Activated T-helper 1 cell treated with anti-CD3 and anti-CD28 coated beads, Interleukin-12 subunit alpha, Interleukin-12 subunit beta, Interleukin-2, Interleukin-4 antibody, amounts not matched to agents 30 ng/mL and 10 ng/mL and 1 ng/mL, durations not matched to agents 14 hours and 24 hours and 36 hours (primary cell): ENCODE data around the gene GRIN2A. TPM values are rescaled to one million over a fixed set of nuclear protein-coding genes. Genes with fewer than 3 reads are reported as not detected.

Source experiments
- DNase-seq: peaks from one replicate; pipeline ENCODE4 v3.0.0; 2021; ENCODE audit warnings: low spot score
- H3K27ac Mint-ChIP-seq: one replicate; pipeline ENCODE4 v1.8.0; 2021; ENCODE audit warnings: mild to moderate bottlenecking, mixed read lengths
- H3K27me3 Mint-ChIP-seq: one replicate; pipeline ENCODE4 v1.8.0; 2022; ENCODE audit warnings: mild to moderate bottlenecking, moderate library complexity, mixed read lengths; ENCODE audit not compliant: insufficient read depth
- H3K36me3 Mint-ChIP-seq: one replicate; pipeline ENCODE4 v1.8.0; 2021; ENCODE audit warnings: low read depth, mixed read lengths
- H3K4me1 Mint-ChIP-seq: one replicate; pipeline ENCODE4 v1.8.0; 2021; ENCODE audit warnings: low read depth, mixed read lengths
- H3K4me3 Mint-ChIP-seq: one replicate; pipeline ENCODE4 v1.8.0; 2021; ENCODE audit warnings: mild to moderate bottlenecking, moderate library complexity, mixed read lengths
- H3K9me3 Mint-ChIP-seq: one replicate; pipeline ENCODE4 v1.8.0; 2021; ENCODE audit warnings: mixed read lengths
- intact Hi-C: fragments of 100-400 bp; cut with micrococcal nuclease; formaldehyde crosslinking; loops from one replicate; pipeline ENCODE4 v1.15.1; 2024
- total RNA-seq: library from RNA; stranded (reverse); gene quantifications from 2 replicates; pipeline ENCODE4 v1.2.3, GENCODE V29; 2022

Gene GRIN2A
- total RNA-seq, 1 donor from 2014 or later, result not detected

- Mint-ChIP-seq H3K27me3 (no peaks in the 10 kb centered on the region), H3K9me3 (peaks cover 10% of the 10 kb centered on the region), H3K27ac (no peak overlapping the region), H3K4me3 (no peak overlapping the region), H3K36me3 (no peaks in the 10 kb centered on the region), H3K4me1 (no peaks in the 10 kb centered on the region)
- intact Hi-C loops, result no loop called here
- no peak for DNase-seq
These were observed 24.0 kb upstream of the GRIN2A start for GRCh38 chr16:10206215-10206614.

DNA sequence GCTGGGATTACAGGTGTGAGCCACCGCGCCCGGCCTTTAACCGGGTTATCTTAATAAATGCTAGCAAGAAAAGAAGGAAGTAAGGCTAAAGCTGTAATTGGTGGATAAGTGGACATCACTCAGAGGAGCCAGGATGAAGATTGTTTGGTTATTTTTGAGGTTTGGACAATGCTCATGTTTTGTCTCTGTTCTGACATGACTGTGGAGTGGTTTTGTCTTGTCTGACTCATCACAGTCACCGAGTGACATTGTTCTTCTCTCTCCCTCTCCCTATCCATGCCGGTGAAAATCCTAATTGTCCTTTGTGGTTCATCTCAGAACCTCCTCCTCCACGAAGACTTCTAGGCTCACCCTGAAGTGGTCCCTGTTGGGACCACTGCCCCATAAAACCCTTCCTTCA is 23.5 kb upstream of the GRIN2A start:
- peaks cover 10% of the 10 kb centered on the region for H3K9me3 Mint-ChIP-seq
- H3K4me1 Mint-ChIP-seq, result no peaks in the 10 kb centered on the region
- DNase-seq, result no peak
- intact Hi-C loops, result no loop called here
- no peaks in the 10 kb centered on the region for H3K36me3 Mint-ChIP-seq
- H3K27me3 Mint-ChIP-seq, result no peaks in the 10 kb centered on the region
- no peak overlapping the region for H3K27ac Mint-ChIP-seq
- H3K4me3 Mint-ChIP-seq, result no peak overlapping the region

DNA sequence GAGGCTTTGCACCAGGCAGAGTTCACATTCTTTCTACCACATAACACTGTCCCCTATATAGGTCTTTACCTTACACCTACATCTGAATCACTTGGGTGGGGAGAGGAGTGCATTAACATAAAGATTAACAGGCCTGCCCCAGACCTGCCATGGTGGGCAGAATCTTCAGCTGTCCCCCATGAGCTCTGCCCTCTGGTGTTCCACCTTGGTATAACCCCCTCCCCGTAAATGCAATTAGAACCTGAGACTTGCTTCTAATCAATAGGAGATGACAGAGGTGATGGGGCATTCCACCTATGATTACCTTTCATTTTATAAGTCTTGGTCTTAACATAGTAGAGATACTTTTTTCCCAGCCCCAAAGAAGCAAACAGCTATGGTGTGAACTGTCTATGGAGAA is 20.4 kb upstream of the GRIN2A start:
- no peaks in the 10 kb centered on the region for H3K4me1 Mint-ChIP-seq
- H3K27ac Mint-ChIP-seq, result no peak overlapping the region
- H3K9me3 Mint-ChIP-seq, result peaks cover 10% of the 10 kb centered on the region
- intact Hi-C loops, result no loop called here
- no peaks in the 10 kb centered on the region for H3K36me3 Mint-ChIP-seq
- no peaks in the 10 kb centered on the region for H3K27me3 Mint-ChIP-seq
- no peak overlapping the region for H3K4me3 Mint-ChIP-seq
- no peak for DNase-seq

- Mint-ChIP-seq H3K9me3 (peaks cover 7% of the 10 kb centered on the region), H3K36me3 (no peaks in the 10 kb centered on the region), H3K4me3 (no peak overlapping the region), H3K27ac (no peak overlapping the region), H3K27me3 (peaks cover 2% of the 10 kb centered on the region), H3K4me1 (no peaks in the 10 kb centered on the region)
- intact Hi-C loops, result no loop called here
- no peak for DNase-seq
These were observed 18.7 kb upstream of the GRIN2A start for GRCh38 chr16:10200637-10201586.

GRCh38 chr16:10196999-10197398 is 14.8 kb upstream of the GRIN2A start:
- H3K27ac Mint-ChIP-seq, result no peak overlapping the region
- H3K9me3 Mint-ChIP-seq, result no peaks in the 10 kb centered on the region
- intact Hi-C loops, result no loop called here
- no peak overlapping the region for H3K4me3 Mint-ChIP-seq
- H3K36me3 Mint-ChIP-seq, result no peaks in the 10 kb centered on the region
- H3K4me1 Mint-ChIP-seq, result no peaks in the 10 kb centered on the region
- DNase-seq, result no peak
- peaks cover 4% of the 10 kb centered on the region for H3K27me3 Mint-ChIP-seq

- Mint-ChIP-seq H3K36me3 (no peaks in the 10 kb centered on the region), H3K4me3 (no peak overlapping the region), H3K4me1 (no peaks in the 10 kb centered on the region), H3K27me3 (peaks cover 7% of the 10 kb centered on the region), H3K27ac (no peak overlapping the region), H3K9me3 (no peaks in the 10 kb centered on the region)
- intact Hi-C loops, result no loop called here
- no peak for DNase-seq
These were observed 8.9 kb upstream of the GRIN2A start for GRCh38 chr16:10191096-10191495.

DNA sequence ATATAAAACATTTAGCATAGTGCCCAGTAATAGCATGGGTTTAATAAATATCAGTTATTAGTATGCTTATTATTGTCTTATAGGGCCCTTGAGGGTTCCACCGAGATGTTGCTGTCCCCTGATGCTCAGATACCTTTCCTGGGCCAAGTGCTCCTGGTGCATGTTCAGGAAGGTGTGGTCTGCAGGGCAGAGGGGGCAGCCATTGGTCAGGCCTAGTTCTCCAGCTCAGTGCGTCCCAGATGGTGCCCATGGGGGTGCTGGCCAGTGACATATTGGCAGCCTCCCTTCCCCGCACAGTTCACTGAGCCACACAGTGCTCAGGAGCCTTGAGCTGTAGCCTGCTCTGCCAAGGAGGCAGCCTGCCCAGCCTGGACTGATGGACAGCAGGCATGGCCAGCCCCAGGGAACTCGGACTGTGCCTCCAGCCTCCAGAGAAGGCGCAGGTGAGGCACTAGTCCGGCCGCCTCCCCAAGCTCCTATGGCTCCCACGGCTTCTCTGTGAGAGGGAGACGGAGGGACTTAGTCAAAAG is 7.7 kb upstream of the GRIN2A start:
- Mint-ChIP-seq H3K9me3 (no peaks in the 10 kb centered on the region), H3K36me3 (no peaks in the 10 kb centered on the region), H3K4me1 (no peaks in the 10 kb centered on the region), H3K27me3 (peaks cover 12% of the 10 kb centered on the region), H3K27ac (no peak overlapping the region), H3K4me3 (no peak overlapping the region)
- intact Hi-C loops, result no loop called here
- no peak for DNase-seq

DNA sequence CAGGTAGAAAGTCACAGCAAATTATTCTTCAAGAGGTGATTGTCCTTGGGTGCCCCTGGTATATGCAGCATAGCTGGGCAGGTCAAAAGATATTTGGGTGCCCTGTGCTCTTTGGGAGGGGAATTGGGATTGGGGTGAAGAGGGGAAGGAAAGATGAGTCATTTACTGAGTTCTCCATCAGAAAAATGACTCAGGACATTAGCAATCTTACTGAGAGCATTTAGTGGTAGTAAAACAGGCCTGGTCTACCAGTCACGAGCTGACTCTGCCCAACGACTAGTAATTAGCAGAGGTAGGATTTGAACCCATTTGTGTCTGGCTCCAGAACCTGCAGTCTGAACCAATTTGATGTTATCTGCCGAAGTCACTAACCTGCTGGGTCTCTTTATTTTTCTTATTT is 6.0 kb upstream of the GRIN2A start:
- Mint-ChIP-seq H3K36me3 (no peaks in the 10 kb centered on the region), H3K4me1 (no peaks in the 10 kb centered on the region), H3K27ac (no peak overlapping the region), H3K9me3 (no peaks in the 10 kb centered on the region), H3K4me3 (no peak overlapping the region), H3K27me3 (peaks cover 28% of the 10 kb centered on the region)
- intact Hi-C loops, result no loop called here
- no peak for DNase-seq

- Mint-ChIP-seq H3K27me3 (peaks cover 37% of the 10 kb centered on the region), H3K9me3 (no peaks in the 10 kb centered on the region), H3K4me3 (no peak overlapping the region), H3K27ac (no peak overlapping the region), H3K4me1 (no peaks in the 10 kb centered on the region), H3K36me3 (no peaks in the 10 kb centered on the region)
- intact Hi-C loops, result loop anchor here (2.0 kb wide), 1 partner anchor 1043 kb away; no protein-coding TSS in a partner anchor
- peak; percentile 19 for DNase-seq
These were observed 749 bp downstream of the GRIN2A start for GRCh38 chr16:10181196-10182162.

DNA sequence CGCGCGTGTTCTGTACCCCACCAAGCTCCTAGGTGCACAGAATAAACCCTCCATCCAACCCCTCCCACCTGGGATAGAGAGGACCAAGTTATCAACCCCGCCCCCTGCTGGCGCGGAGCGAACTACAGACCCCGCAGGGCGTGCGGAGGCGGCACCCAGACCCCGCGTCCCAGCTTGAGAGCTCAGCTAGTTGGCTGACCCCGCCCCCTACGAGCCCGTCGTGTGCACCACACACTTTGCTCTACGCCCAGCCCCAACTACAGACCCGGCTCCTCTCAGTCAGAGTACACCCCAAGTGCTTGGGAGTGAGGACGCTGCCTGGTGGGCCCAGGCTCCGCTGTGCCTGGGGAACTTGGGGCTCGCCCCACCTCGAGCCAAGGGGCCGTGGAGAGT is 1.5 kb downstream of the GRIN2A start:
- H3K4me1 Mint-ChIP-seq, result no peaks in the 10 kb centered on the region
- no peak overlapping the region for H3K27ac Mint-ChIP-seq
- H3K4me3 Mint-ChIP-seq, result no peak overlapping the region
- intact Hi-C loops, result loop anchor here (2.0 kb wide), 1 partner anchor 1042 kb away; no protein-coding TSS in a partner anchor
- peaks cover 37% of the 10 kb centered on the region for H3K27me3 Mint-ChIP-seq
- H3K36me3 Mint-ChIP-seq, result no peaks in the 10 kb centered on the region
- H3K9me3 Mint-ChIP-seq, result no peaks in the 10 kb centered on the region
- DNase-seq, result no peak

GRCh38 chr16:10180042-10180770 is 2.0 kb downstream of the GRIN2A start:
- Mint-ChIP-seq H3K9me3 (no peaks in the 10 kb centered on the region), H3K27ac (no peak overlapping the region), H3K4me1 (no peaks in the 10 kb centered on the region), H3K36me3 (no peaks in the 10 kb centered on the region), H3K4me3 (no peak overlapping the region), H3K27me3 (peaks cover 34% of the 10 kb centered on the region)
- DNase-seq, result no peak
- intact Hi-C loops, result loop anchor here (2.0 kb wide), 1 partner anchor 1041 kb away; no protein-coding TSS in a partner anchor

GRCh38 chr16:10178526-10178925 is 3.7 kb downstream of the GRIN2A start:
- H3K9me3 Mint-ChIP-seq, result no peaks in the 10 kb centered on the region
- no peaks in the 10 kb centered on the region for H3K36me3 Mint-ChIP-seq
- no peak overlapping the region for H3K4me3 Mint-ChIP-seq
- DNase-seq, result no peak
- H3K4me1 Mint-ChIP-seq, result no peaks in the 10 kb centered on the region
- no peak overlapping the region for H3K27ac Mint-ChIP-seq
- peaks cover 20% of the 10 kb centered on the region for H3K27me3 Mint-ChIP-seq
- intact Hi-C loops, result no loop called here
